ENCODE results near the gene TRIP10.

TRIP10 gene

DNA sequence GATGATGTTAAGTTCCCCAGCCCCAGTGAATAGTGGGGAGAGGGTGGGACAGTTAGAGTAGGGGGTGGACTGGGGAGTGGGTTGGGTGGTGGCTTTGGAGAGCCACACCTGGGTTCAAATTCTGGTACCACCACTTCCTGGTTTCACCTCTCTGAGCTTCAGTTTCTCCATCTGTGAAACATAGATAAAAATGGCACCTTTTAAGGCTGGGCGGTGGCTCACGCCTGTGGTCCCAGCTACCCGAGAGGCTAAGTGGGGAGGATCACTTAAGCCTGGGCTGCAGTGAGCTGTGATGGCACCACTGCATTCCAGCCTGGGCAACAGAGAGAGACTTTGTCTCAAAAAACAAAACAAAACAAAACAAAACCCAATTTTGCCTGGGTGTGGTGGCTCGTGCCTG, 38.9 kb downstream of the TRIP10 start:
- 82% methylated on average over 4 of the region's 4 CpGs for WGBS

DNA sequence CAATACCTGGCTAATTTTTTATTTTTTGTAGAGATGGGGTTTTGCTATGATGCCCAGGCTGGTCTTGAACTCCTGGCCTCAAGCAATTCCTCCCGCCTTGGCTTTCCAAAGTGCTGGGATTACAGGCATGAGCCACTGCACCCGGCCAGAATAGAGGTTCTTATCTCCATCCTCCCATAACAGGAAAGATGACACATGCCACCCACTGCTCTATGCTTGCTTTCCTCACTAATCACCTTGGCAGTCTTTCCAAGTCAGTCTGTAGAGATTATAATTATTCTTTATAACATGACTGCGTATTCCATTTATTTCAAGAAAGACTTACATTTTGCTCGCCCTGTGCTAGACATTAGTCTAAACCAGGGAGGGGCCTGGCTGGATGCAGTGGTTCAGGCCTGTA, 39.7 kb downstream of the TRIP10 start:
- Histone ChIP-seq H2BK15ac (ENCODE audit: low read depth, poor library complexity, severe bottlenecking) (no peak overlapping the region), H2BK120ac (ENCODE audit: low read depth, low read length) (no peak overlapping the region), H3K4me3 (ENCODE audit: insufficient read depth in 1 of 2, low read depth in 1 of 2, low read length in 2 of 2) (no peak overlapping the region), H3K23ac (ENCODE audit: low read length in 2 of 2) (no peak overlapping the region), H3K4me1 (ENCODE audit: control insufficient read depth, insufficient read depth, low read depth, low read length) (no peaks in the 10 kb centered on the region), H3K14ac (ENCODE audit: low read length in 2 of 2) (no peak overlapping the region), H3K36me3 (ENCODE audit: control insufficient read depth in 1 of 2, insufficient read depth in 2 of 2, low read depth in 1 of 2, low read length in 2 of 2) (no peaks in the 10 kb centered on the region), H3K27me3 (ENCODE audit: control insufficient read depth in 1 of 2, insufficient read depth in 1 of 2, low read length in 2 of 2) (peaks cover 0 to 4% of the 10 kb centered on the region in 2 experiments), H3K27ac (ENCODE audit: low read length, poor library complexity, severe bottlenecking) (no peak overlapping the region), H3K4me2 (ENCODE audit: low read length, poor library complexity, severe bottlenecking) (no peak overlapping the region), H2BK5ac (ENCODE audit: low read depth, low read length, poor library complexity, severe bottlenecking) (no peak overlapping the region), H3K4ac (ENCODE audit: low read depth in 1 of 2, low read length in 2 of 2) (no peak overlapping the region), H3K9ac (ENCODE audit: low read length) (no peak overlapping the region), H3K18ac (ENCODE audit: low read depth in 1 of 2, low read length in 2 of 2) (no peak overlapping the region), H2AK5ac (ENCODE audit: low read length, severe bottlenecking) (no peak overlapping the region), H2AFZ (ENCODE audit: low read depth, low read length) (no peak overlapping the region), H2BK12ac (ENCODE audit: low read length in 2 of 2) (no peak overlapping the region), H3K79me1 (replicated peaks; ENCODE audit: low read length, poor library complexity, severe bottlenecking) (no peaks in the 10 kb centered on the region), H3K9me3 (ENCODE audit: control insufficient read depth, low read length) (no peaks in the 10 kb centered on the region), H4K91ac (ENCODE audit: low read length) (no peak overlapping the region), H4K8ac (ENCODE audit: low read length) (no peak overlapping the region)
- WGBS: 86% methylated on average over 4 of the region's 4 CpGs
- no peak for DNase-seq

More for the DNA sequence above, 38.9 kb downstream of the TRIP10 start:
- Histone ChIP-seq H3K9me3 (ENCODE audit: control insufficient read depth, low read length) (no peaks in the 10 kb centered on the region), H2BK120ac (ENCODE audit: low read depth, low read length) (no peak overlapping the region), H3K4me3 (ENCODE audit: insufficient read depth in 1 of 2, low read depth in 1 of 2, low read length in 2 of 2) (no peak overlapping the region), H3K27me3 (ENCODE audit: control insufficient read depth in 1 of 2, insufficient read depth in 1 of 2, low read length in 2 of 2) (peaks cover 0 to 4% of the 10 kb centered on the region in 2 experiments), H2BK12ac (ENCODE audit: low read length in 2 of 2) (no peak overlapping the region), H4K91ac (ENCODE audit: low read length) (no peak overlapping the region), H3K9ac (ENCODE audit: low read length) (no peak overlapping the region), H3K4me1 (ENCODE audit: control insufficient read depth, insufficient read depth, low read depth, low read length) (no peaks in the 10 kb centered on the region), H3K36me3 (ENCODE audit: control insufficient read depth in 1 of 2, insufficient read depth in 2 of 2, low read depth in 1 of 2, low read length in 2 of 2) (no peaks in the 10 kb centered on the region), H3K27ac (ENCODE audit: low read length, poor library complexity, severe bottlenecking) (no peak overlapping the region), H3K18ac (ENCODE audit: low read depth in 1 of 2, low read length in 2 of 2) (no peak overlapping the region), H3K23ac (ENCODE audit: low read length in 2 of 2) (no peak overlapping the region), H2BK15ac (ENCODE audit: low read depth, poor library complexity, severe bottlenecking) (no peak overlapping the region), H2AFZ (ENCODE audit: low read depth, low read length) (no peak overlapping the region), H2BK5ac (ENCODE audit: low read depth, low read length, poor library complexity, severe bottlenecking) (no peak overlapping the region), H3K14ac (ENCODE audit: low read length in 2 of 2) (no peak overlapping the region), H3K4me2 (ENCODE audit: low read length, poor library complexity, severe bottlenecking) (no peak overlapping the region), H4K8ac (ENCODE audit: low read length) (no peak overlapping the region), H3K79me1 (replicated peaks; ENCODE audit: low read length, poor library complexity, severe bottlenecking) (no peaks in the 10 kb centered on the region), H2AK5ac (ENCODE audit: low read length, severe bottlenecking) (no peak overlapping the region), H3K4ac (ENCODE audit: low read depth in 1 of 2, low read length in 2 of 2) (no peak overlapping the region)
- DNase-seq: no peak

DNA sequence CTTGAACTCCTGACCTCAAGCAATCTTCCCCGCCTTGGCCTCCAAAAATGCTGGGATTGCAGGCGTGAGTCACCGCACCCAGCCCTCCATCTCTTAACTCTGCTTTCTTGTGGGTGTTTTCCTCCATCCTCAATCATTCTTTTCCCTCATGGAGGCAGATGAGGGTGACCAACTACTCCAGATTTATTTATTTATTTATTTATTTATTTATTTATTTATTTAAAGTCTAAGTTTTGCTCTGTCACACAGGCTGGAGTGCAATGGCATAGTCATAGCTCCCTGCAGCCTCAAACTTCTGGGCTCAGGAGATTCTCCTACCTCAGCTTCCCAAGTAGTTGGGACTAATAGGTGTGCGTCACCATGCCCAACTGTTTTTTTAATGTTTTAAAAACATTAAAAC, 47.9 kb downstream of the TRIP10 start:
- Histone ChIP-seq H2BK15ac (ENCODE audit: low read depth, poor library complexity, severe bottlenecking) (no peak overlapping the region), H3K14ac (ENCODE audit: low read length in 2 of 2) (no peak overlapping the region), H3K4me3 (ENCODE audit: insufficient read depth in 1 of 2, low read depth in 1 of 2, low read length in 2 of 2) (no peak overlapping the region), H2BK12ac (ENCODE audit: low read length in 2 of 2) (no peak overlapping the region), H3K9me3 (ENCODE audit: control insufficient read depth, low read length) (no peaks in the 10 kb centered on the region), H3K36me3 (ENCODE audit: control insufficient read depth in 1 of 2, insufficient read depth in 2 of 2, low read depth in 1 of 2, low read length in 2 of 2) (no peaks in the 10 kb centered on the region), H3K27me3 (ENCODE audit: control insufficient read depth in 1 of 2, insufficient read depth in 1 of 2, low read length in 2 of 2) (peaks cover 0 to 15% of the 10 kb centered on the region in 2 experiments), H4K91ac (ENCODE audit: low read length) (no peak overlapping the region), H3K4me1 (ENCODE audit: control insufficient read depth, insufficient read depth, low read depth, low read length) (no peaks in the 10 kb centered on the region), H3K18ac (ENCODE audit: low read depth in 1 of 2, low read length in 2 of 2) (no peak overlapping the region), H3K4ac (ENCODE audit: low read depth in 1 of 2, low read length in 2 of 2) (no peak overlapping the region), H3K23ac (ENCODE audit: low read length in 2 of 2) (no peak overlapping the region), H3K4me2 (ENCODE audit: low read length, poor library complexity, severe bottlenecking) (no peak overlapping the region), H3K79me1 (replicated peaks; ENCODE audit: low read length, poor library complexity, severe bottlenecking) (no peaks in the 10 kb centered on the region), H2BK120ac (ENCODE audit: low read depth, low read length) (no peak overlapping the region), H2BK5ac (ENCODE audit: low read depth, low read length, poor library complexity, severe bottlenecking) (no peak overlapping the region), H2AK5ac (ENCODE audit: low read length, severe bottlenecking) (no peak overlapping the region), H2AFZ (ENCODE audit: low read depth, low read length) (no peak overlapping the region), H3K9ac (ENCODE audit: low read length) (no peak overlapping the region), H4K8ac (ENCODE audit: low read length) (no peak overlapping the region), H3K27ac (ENCODE audit: low read length, poor library complexity, severe bottlenecking) (no peak overlapping the region)
- no peak for DNase-seq
- WGBS: 67% methylated on average over 2 of the region's 4 CpGs

DNA sequence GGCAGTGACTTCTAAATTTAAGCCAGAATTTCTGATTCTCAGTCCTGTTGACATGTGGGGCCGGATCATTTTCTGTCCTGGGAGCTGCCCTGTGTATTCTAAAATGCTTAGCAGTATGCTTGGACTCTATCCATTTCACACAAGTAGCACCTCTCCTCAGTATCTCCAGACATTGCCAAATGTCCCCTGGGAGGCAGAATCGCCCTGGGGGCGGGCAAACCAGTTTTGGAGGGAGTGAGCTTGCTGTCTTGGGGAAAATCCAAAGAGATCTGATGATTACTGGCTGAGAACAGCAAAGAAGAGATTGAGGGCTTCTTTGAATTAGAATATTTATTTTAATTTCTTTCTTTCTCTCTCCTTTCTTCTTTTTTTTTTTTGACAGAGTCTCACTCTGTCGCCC, 49.4 kb downstream of the TRIP10 start:
- H2BK5ac ChIP-seq (ENCODE audit: low read depth, low read length, poor library complexity, severe bottlenecking): no peak overlapping the region
- H3K27me3 ChIP-seq (ENCODE audit: control insufficient read depth in 1 of 2, insufficient read depth in 1 of 2, low read length in 2 of 2): peaks cover 0 to 15% of the 10 kb centered on the region in 2 experiments
- no peaks in the 10 kb centered on the region for H3K9me3 ChIP-seq (ENCODE audit: control insufficient read depth, low read length)
- no peak overlapping the region for H2AFZ ChIP-seq (ENCODE audit: low read depth, low read length)
- H3K14ac ChIP-seq (ENCODE audit: low read length in 2 of 2): no peak overlapping the region
- no peak overlapping the region for H4K8ac ChIP-seq (ENCODE audit: low read length)
- no peaks in the 10 kb centered on the region for H3K36me3 ChIP-seq (ENCODE audit: control insufficient read depth in 1 of 2, insufficient read depth in 2 of 2, low read depth in 1 of 2, low read length in 2 of 2)
- H2BK12ac ChIP-seq (ENCODE audit: low read length in 2 of 2): no peak overlapping the region
- H3K23ac ChIP-seq (ENCODE audit: low read length in 2 of 2): no peak overlapping the region
- no peak overlapping the region for H2BK15ac ChIP-seq (ENCODE audit: low read depth, poor library complexity, severe bottlenecking)
- H3K18ac ChIP-seq (ENCODE audit: low read depth in 1 of 2, low read length in 2 of 2): no peak overlapping the region
- H4K91ac ChIP-seq (ENCODE audit: low read length): no peak overlapping the region
- no peak overlapping the region for H2AK5ac ChIP-seq (ENCODE audit: low read length, severe bottlenecking)
- H2BK120ac ChIP-seq (ENCODE audit: low read depth, low read length): no peak overlapping the region
- no peak overlapping the region for H3K4me2 ChIP-seq (ENCODE audit: low read length, poor library complexity, severe bottlenecking)
- H3K4me1 ChIP-seq (ENCODE audit: control insufficient read depth, insufficient read depth, low read depth, low read length): no peaks in the 10 kb centered on the region
- 67% methylated on average over 4 of the region's 4 CpGs for WGBS
- no peak for DNase-seq
- no peak overlapping the region for H3K4ac ChIP-seq (ENCODE audit: low read depth in 1 of 2, low read length in 2 of 2)
- H3K79me1 ChIP-seq (replicated peaks; ENCODE audit: low read length, poor library complexity, severe bottlenecking): no peaks in the 10 kb centered on the region
- H3K4me3 ChIP-seq (ENCODE audit: insufficient read depth in 1 of 2, low read depth in 1 of 2, low read length in 2 of 2): no peak overlapping the region
- H3K27ac ChIP-seq (ENCODE audit: low read length, poor library complexity, severe bottlenecking): no peak overlapping the region
- no peak overlapping the region for H3K9ac ChIP-seq (ENCODE audit: low read length)

All from mesenchymal stem cell (in vitro differentiated cells and primary cell).